ENCODE results near the gene ZNF248.

Gene ZNF248

GRCh38 chr10:37872283-37872682, 14.9 kb upstream of the ZNF248 start:
- no peak for DNase-seq (ENCODE audit: extremely low read depth, low read depth)
- TF ChIP-seq CTCF (IDR thresholded peaks at IDR 0.05; ENCODE audit: low read depth, low read length, missing control alignments) = no peak
- H3K4me3 ChIP-seq (replicated peaks; ENCODE audit: low read depth, low read length) = no peak overlapping the region

- H3K4me3 ChIP-seq (replicated peaks; ENCODE audit: low read depth, low read length) = no peak overlapping the region
- DNase-seq (ENCODE audit: extremely low read depth, low read depth) = no peak
- no peak for TF ChIP-seq CTCF (IDR thresholded peaks at IDR 0.05; ENCODE audit: low read depth, low read length, missing control alignments)
Observed at GRCh38 chr10:37871568-37872251, 14.3 kb upstream of the ZNF248 start.

- TF ChIP-seq CTCF (IDR thresholded peaks at IDR 0.05; ENCODE audit: low read depth, low read length, missing control alignments) = no peak
- no peak overlapping the region for H3K4me3 ChIP-seq (replicated peaks; ENCODE audit: low read depth, low read length)
- no peak for DNase-seq (ENCODE audit: extremely low read depth, low read depth)
Observed at GRCh38 chr10:37871143-37871542, 13.7 kb upstream of the ZNF248 start.

- TF ChIP-seq CTCF (IDR thresholded peaks at IDR 0.05; ENCODE audit: low read depth, low read length, missing control alignments) = no peak
- DNase-seq (ENCODE audit: extremely low read depth, low read depth) = no peak
Observed at GRCh38 chr10:37868796-37869195, 11.4 kb upstream of the ZNF248 start.

GRCh38 chr10:37865957-37866803, 8.8 kb upstream of the ZNF248 start:
- DNase-seq (ENCODE audit: extremely low read depth, low read depth) = no peak
- no peak for TF ChIP-seq CTCF (IDR thresholded peaks at IDR 0.05; ENCODE audit: low read depth, low read length, missing control alignments)
- no peak overlapping the region for H3K4me3 ChIP-seq (replicated peaks; ENCODE audit: low read depth, low read length)

More at GRCh38 chr10:37868796-37869195, 11.4 kb upstream of the ZNF248 start:
- H3K4me3 ChIP-seq (replicated peaks; ENCODE audit: low read depth, low read length) = no peak overlapping the region

GRCh38 chr10:37865264-37865663, 7.9 kb upstream of the ZNF248 start:
- no peak overlapping the region for H3K4me3 ChIP-seq (replicated peaks; ENCODE audit: low read depth, low read length)
- no peak for TF ChIP-seq CTCF (IDR thresholded peaks at IDR 0.05; ENCODE audit: low read depth, low read length, missing control alignments)
- DNase-seq (ENCODE audit: extremely low read depth, low read depth) = no peak

All from HFF-Myc (cell line).